HG03457 (cell line): ENCODE measurements around the gene CD109.
"Not testable (repeated sequence)": the region's sequence is repeated elsewhere in the genome, so short reads cannot be mapped to it uniquely, and the experiment has no call there.

Experiments used
- ATAC-seq: cut with Tn5 transposase; IDR thresholded peaks from one replicate; pipeline ENCODE4 v1.9.1; 2021; ENCODE audit warnings: moderate number of reproducible peaks; ENCODE audit not compliant: unreplicated experiment

CD109 gene

GRCh38 chr6:73695619-73696421, at the start of gene CD109:
TSS of gene CD109 (plus strand) at chr6:73696203. CDS start at chr6:73696216, 13 bp downstream.
- peak; percentile 48 for ATAC-seq

GRCh38 chr6:73648166-73648565, 47.8 kb upstream of the CD109 start:
- ATAC-seq: no peak

GRCh38 chr6:73649783-73650182, 46.2 kb upstream of the CD109 start:
- ATAC-seq: no peak

GRCh38 chr6:73652637-73653570, 43.1 kb upstream of the CD109 start:
- ATAC-seq: peak; percentile 36

- ATAC-seq: peak; percentile 80
Measured at GRCh38 chr6:73653571-73654424, 42.2 kb upstream of the CD109 start, which contains the start of gene SLC17A5. TSS of gene SLC17A5 (minus strand) at chr6:73653992. CDS start at chr6:73653886, 106 bp downstream.

GRCh38 chr6:73655341-73655917, 40.6 kb upstream of the CD109 start:
- no peak for ATAC-seq

- no peak for ATAC-seq
Measured at GRCh38 chr6:73656531-73657145, 39.4 kb upstream of the CD109 start.

GRCh38 chr6:73657201-73657600, 38.8 kb upstream of the CD109 start:
- no peak for ATAC-seq

GRCh38 chr6:73664701-73665100, 31.3 kb upstream of the CD109 start:
- no peak for ATAC-seq

GRCh38 chr6:73665686-73666319, 30.2 kb upstream of the CD109 start:
- no peak for ATAC-seq

- no peak for ATAC-seq
Measured at GRCh38 chr6:73666393-73666792, 29.6 kb upstream of the CD109 start.

GRCh38 chr6:73667798-73668197, 28.2 kb upstream of the CD109 start:
- no peak for ATAC-seq

GRCh38 chr6:73669005-73669404, 27.0 kb upstream of the CD109 start:
- no peak for ATAC-seq

GRCh38 chr6:73671911-73672685, 23.9 kb upstream of the CD109 start:
- no peak for ATAC-seq

GRCh38 chr6:73675466-73676098, 20.4 kb upstream of the CD109 start:
- ATAC-seq: no peak

- no peak for ATAC-seq
Measured at GRCh38 chr6:73679009-73679408, 17.0 kb upstream of the CD109 start.

GRCh38 chr6:73679846-73680245, 16.2 kb upstream of the CD109 start:
- ATAC-seq: not testable (repeated sequence)

- no peak for ATAC-seq
Measured at GRCh38 chr6:73680289-73680918, 15.6 kb upstream of the CD109 start.
